GM19043 (cell line): ENCODE measurements around the gene USP31.

Source experiments
- ATAC-seq: cut with Tn5 transposase; IDR thresholded peaks from one replicate; pipeline ENCODE4 v1.9.1; 2021; ENCODE audit warnings: low read depth; ENCODE audit not compliant: unreplicated experiment

The USP31 gene

GRCh38 chr16:23132775-23133463 is 16.3 kb downstream of the USP31 start:
- no peak for ATAC-seq

DNA sequence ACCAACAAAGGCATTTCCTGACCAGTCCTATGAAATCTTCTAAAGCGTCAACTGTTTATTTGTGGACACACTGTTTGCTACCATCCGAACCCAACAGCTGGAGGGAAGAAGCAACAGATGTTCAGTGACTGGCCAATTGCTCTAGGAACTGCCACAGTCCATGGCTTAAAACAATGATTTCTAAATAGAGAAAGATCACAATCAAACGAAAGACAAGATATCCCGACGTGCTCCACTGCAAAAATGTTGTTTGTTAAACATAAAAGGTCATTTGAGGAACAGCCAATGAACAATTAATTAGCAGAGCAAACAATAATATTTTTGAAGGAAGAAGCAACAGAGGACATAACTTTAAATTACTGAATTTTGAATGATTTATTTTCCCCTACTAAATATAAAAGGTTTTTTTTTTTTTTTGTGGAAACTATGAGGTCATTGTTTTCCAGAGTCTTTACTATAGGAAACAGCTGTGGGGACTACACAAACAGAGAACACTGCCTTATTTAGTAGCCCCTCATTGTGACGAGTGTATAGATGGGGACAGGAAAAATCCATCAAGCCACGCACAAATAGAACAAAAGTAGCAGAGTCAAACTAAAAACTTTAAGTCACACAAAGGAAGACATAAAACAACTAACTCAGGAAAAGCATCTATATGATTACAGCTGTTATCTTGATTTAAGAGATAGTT is 17.2 kb downstream of the USP31 start:
- ATAC-seq: no peak

GRCh38 chr16:23131436-23131835 is 17.8 kb downstream of the USP31 start:
- ATAC-seq: no peak

GRCh38 chr16:23131036-23131435 is 18.2 kb downstream of the USP31 start:
- no peak for ATAC-seq

DNA sequence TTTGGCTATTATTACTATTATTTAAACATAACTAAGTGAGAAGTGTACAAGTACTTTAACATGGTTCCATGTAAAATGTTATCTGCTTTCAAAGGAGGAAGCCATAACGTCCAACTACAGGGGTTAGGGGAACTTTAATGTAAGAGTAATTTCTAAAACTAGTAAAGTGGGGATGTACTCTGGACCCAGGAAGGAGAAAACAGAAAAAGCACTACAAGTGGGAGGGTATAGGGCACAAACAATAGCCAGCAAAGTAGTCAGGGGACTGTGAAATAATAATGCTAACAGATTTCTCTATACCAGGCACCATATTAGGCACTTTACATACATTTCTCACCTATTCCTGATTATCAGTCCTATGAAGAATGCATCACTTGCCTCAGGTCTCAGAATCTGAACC is 19.6 kb downstream of the USP31 start:
- ATAC-seq: no peak

- ATAC-seq: no peak
Observed at GRCh38 chr16:23128056-23128455, 21.2 kb downstream of the USP31 start.

DNA sequence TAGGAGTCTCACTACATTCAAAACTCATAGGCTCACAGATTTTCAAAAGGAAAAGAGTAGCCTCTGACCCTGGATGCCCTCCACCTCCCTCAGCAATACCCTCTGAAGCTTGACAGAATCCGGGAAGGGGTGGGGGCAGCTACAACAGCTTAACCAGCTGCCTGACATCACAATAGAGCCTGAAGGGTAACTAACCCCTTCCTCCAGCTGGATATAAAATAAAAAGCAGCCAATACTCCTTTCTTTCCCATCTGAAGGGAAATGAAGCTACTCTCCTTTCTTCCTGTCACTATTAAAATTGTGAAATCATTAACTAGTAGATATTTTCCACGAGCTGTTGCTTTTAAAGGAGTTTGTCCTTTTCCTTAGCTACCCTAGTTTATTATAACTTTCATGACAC is 24.0 kb downstream of the USP31 start:
- no peak for ATAC-seq

GRCh38 chr16:23124315-23124714 is 24.9 kb downstream of the USP31 start:
- ATAC-seq: no peak

GRCh38 chr16:23122144-23122543 is 27.1 kb downstream of the USP31 start:
- ATAC-seq: no peak

GRCh38 chr16:23121024-23121423 is 28.2 kb downstream of the USP31 start:
- ATAC-seq: no peak

DNA sequence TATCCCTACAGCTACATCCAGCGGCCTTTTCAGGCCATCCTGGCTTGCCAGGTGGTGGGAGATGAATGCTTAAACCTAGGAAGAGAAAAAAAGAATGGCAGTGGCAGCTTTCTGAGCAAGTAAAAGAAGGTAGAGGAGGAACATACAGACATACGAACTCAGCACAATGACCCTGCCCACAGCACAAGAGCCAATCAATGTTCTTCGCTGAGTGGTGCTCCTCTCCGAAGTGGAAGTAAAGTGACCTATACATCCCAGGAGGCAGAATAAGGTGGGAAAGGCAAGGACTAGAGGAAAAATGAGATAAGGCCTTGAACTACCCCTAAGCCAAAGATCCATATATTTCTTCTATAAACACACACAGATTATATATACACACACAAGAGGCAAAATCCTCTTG is 28.7 kb downstream of the USP31 start:
- ATAC-seq: no peak

GRCh38 chr16:23119570-23119969 is 29.7 kb downstream of the USP31 start:
- ATAC-seq: no peak

- ATAC-seq: no peak
Observed at GRCh38 chr16:23114131-23114904, 34.9 kb downstream of the USP31 start.

DNA sequence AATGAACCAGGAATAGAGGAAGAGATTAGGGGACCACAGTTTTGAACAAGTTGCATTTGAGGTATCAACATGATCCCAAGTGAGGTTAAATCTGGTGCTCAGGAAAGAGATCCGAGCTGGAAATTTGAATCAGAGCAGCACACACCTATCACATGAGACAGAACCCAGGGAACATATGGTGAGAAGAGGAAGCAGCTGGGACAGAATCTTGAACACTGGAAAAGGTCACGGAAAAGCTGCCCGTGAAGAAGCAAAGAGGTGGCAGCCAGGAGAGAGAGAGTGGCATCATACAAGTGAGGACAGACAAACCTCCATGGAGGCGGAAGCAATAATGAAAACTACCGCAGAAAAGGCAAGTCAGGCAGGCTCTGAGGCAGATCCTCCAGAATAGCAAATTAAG is 36.1 kb downstream of the USP31 start:
- no peak for ATAC-seq

DNA sequence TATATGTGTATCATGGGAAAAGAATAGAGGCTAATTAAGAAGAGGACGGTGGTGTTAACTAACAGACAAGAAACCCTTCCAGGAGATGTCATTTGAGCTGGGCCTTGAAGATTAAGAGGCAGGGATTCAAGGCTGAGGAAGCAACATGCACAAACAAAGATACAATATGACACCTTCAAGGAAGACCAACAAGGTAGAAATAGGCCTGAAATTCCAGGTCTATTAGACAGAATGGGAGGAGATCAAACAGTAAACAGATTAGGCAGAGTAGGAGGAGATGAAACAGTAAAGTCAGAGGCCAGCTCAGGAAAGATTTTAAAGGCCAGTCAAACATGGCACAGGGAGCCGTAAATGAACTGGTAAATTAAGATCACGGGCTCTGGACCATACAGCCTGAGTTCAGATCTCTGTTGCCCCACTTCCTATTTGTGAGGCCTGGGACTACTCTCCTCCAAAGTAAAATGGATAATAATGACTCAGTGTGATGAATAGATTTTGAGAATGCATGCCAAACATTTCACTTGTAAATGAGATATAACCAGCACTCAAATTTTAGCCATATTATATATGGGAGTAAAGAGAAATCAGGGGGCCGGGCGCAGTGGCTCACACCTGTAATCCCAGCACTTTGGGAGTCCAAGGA is 38.9 kb downstream of the USP31 start:
- ATAC-seq: no peak

DNA sequence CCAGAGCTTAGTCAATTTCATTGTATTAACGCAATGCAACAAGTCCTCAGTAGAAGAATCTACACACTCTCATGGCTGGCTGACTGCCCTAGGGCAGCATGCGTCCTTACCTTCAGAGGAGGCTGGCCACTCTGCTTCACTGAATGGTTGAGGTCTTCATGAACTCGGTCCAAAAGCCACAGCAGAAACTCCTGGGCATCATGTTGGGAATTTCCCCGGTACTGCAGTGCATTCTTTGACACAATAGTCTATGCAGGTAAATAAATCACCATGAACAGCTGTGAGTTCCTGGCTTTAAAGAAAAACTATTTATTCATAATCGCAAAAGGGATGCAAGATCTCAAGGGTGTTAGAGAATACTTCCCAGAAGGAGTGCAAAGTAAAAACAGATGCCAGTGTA is 41.3 kb downstream of the USP31 start:
- no peak for ATAC-seq

DNA sequence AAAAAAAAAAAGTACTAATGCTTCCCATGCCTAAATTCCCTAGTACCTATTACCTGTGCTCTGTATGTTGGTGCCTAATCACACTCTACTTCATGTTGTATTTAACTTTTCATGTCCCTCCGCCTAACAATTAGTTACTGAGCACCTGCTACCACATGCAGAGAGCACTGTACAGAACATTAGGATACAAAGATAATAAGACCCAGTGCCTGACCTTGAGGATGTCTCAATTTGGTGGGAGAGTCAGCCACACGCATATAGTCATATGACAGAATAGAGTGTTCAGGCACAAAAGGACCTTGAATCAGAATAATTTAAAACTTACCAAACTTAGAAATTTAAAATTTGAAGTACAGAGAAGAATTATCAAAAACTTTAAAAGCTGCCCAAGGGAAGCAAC is 42.1 kb downstream of the USP31 start:
- no peak for ATAC-seq

DNA sequence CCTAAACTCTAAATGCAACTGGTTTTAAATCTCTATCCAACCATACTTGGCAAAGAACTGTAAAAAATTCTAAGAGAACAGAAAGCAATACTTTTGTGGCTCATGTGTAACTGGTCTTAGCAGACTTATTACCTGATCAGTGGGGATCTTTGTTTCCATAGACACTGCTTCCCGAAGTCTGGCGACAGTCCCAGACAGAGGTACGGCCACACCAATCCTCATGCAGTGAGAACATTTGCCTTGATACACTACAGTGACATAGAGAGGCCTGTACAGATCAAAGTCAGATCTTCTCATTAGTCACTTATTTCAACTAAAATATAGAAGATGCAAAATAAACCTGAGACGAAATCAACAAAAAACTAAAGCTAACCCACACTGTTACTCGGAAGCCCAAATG is 43.9 kb downstream of the USP31 start:
- ATAC-seq: no peak

- ATAC-seq: no peak
Observed at GRCh38 chr16:23104032-23104955, 45.0 kb downstream of the USP31 start.

- no peak for ATAC-seq
Observed at GRCh38 chr16:23103603-23104002, 45.6 kb downstream of the USP31 start.
